MM.1S (cell line): Measurements from ENCODE around the gene GOLGA5.

Experiments used
- CTCF ChIP-seq: fragments of 300-600 bp; sonication (generic); IDR thresholded peaks from 2 replicates; pipeline ENCODE4 v1.5.1; 2016; ENCODE audit warnings: antibody characterized with exemption, low read length, mixed read lengths
- EZH2 ChIP-seq: fragments of 300-600 bp; sonication (generic); optimal IDR thresholded peaks from 2 replicates; pipeline ENCODE3; 2017; ENCODE audit warnings: low read depth, mild to moderate bottlenecking, antibody characterized with exemption, low read length, mixed read lengths

DNA sequence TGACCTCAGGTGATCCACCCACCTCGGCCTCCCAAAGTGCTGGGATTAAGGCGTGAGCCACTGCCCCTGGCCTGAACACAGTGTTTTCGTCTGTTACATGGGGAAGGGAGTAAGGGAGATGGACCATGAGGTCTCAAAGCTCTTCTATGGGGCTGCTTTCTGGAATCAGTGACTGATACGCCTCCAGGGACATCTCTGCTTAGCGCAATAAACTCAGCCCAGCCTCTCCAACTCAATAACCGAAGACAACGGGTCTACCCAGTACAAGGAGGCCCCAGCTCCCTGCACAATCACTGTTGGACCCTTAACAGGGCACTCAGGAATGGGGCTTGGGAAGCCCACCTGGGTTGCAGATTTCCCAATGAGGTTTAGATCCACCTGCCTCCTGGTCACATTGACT, 86.2 kb downstream of the GOLGA5 start:
- TF ChIP-seq CTCF (no peak), EZH2 (no peak)
